Measurements from ENCODE around the gene TSEN2.

DNA sequence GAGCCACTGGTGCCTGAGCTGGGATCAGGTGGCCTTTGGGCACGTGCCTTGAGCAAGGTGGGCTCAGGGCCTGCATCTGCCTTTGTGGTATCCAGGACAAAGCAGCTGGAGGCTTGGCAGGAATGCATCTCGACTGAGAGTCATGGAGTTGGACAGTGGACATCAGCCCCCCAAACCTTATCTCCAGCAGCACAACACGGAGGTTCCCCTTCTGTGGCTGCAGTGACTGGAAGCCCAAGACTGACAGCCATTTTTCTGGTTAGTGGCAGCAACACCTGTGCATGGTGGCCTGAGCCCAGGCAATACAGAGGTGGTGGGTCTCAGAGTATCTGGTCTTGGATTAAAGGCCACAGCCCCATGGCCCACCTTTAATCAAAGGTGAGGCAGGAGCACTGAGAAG lies 27.8 kb upstream of the TSEN2 start:
- TF ChIP-seq POLR2A (IDR thresholded peaks at IDR 0.05): no peak
- TF ChIP-seq, protein P1, sequence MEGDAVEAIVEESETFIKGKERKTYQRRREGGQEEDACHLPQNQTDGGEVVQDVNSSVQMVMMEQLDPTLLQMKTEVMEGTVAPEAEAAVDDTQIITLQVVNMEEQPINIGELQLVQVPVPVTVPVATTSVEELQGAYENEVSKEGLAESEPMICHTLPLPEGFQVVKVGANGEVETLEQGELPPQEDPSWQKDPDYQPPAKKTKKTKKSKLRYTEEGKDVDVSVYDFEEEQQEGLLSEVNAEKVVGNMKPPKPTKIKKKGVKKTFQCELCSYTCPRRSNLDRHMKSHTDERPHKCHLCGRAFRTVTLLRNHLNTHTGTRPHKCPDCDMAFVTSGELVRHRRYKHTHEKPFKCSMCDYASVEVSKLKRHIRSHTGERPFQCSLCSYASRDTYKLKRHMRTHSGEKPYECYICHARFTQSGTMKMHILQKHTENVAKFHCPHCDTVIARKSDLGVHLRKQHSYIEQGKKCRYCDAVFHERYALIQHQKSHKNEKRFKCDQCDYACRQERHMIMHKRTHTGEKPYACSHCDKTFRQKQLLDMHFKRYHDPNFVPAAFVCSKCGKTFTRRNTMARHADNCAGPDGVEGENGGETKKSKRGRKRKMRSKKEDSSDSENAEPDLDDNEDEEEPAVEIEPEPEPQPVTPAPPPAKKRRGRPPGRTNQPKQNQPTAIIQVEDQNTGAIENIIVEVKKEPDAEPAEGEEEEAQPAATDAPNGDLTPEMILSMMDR (IDR thresholded peaks at IDR 0.05): no peak
